Ecto neural progenitor cell (in vitro differentiated cells): Measurements from ENCODE around the gene GPAT3.
"Not testable (repeated sequence)": the region's sequence is repeated elsewhere in the genome, so short reads cannot be mapped to it uniquely, and the experiment has no call there.

ENCODE experiments used
- DNase-seq: peaks from one replicate; pipeline ENCODE4 v3.0.0-alpha.2; 2018; ENCODE audit warnings: low spot score

The GPAT3 gene

DNA sequence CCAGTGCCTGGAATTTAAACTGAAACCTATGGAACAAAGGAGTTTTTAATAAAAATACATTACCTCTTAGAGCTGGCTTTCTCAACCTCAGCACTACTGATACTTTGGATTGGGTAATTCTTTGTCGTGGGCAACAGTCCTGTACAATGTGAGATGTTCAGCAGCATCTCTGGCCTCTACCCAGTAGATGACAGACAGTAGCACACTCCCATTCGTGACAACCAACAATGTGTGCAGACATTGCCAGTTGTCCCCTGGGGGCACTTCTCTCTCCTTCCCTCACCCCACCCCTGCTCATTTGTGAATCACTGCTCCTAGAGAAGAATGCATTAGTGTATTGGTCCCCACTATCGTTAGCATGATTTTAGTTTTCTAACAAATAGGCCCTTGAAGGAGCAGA is 16.2 kb downstream of the GPAT3 start:
- no peak for DNase-seq

GRCh38 chr4:83552924-83553323 is 17.0 kb downstream of the GPAT3 start:
- DNase-seq, result no peak

GRCh38 chr4:83556006-83556707 is 20.2 kb downstream of the GPAT3 start:
- DNase-seq, result no peak

DNA sequence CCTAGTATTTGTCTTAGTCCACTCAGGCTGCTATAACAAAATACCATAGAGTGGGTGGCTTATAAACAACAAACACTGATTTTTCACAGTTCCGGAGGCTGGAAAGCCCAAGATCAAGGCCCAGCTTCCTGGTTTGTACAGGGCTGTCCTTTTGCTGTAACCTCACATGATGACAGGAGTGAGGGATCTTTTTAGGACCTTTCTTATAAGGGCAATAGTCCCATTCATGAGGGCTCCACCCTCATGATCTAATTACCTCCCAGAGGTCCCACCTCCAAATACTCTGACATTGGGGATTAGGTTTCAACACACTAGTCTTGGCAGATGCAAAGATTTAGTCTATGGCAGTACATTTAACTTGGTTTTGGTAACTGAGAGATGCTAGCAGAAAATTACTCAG is 20.9 kb downstream of the GPAT3 start:
- DNase-seq, result no peak

- DNase-seq, result no peak
Observed at GRCh38 chr4:83558059-83558653, 22.2 kb downstream of the GPAT3 start.

- DNase-seq, result no peak
Observed at GRCh38 chr4:83558680-83559079, 22.8 kb downstream of the GPAT3 start.

DNA sequence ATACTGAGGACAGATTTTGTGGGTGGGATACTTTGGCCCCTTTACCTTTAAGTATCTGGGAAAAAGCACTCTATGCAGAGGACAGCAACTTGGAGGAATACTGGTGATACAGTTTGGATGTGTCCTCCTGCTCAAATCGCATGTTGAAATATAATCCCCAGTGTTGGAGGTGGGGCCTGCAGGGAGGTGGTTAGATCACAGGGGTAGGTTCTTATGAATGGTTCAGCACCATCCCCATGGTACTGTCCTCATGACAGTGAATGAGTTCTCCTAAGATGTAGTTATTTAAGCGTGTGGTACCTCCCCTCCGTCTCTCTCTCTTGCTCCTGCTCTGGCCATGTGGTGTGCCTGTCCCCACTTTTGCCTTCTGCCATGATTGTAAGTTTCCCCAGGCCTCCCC is 24.6 kb downstream of the GPAT3 start:
- DNase-seq, result no peak

GRCh38 chr4:83561381-83561780 is 25.5 kb downstream of the GPAT3 start:
- no peak for DNase-seq

GRCh38 chr4:83563998-83564397 is 28.1 kb downstream of the GPAT3 start:
- DNase-seq, result no peak

- DNase-seq, result no peak
Observed at GRCh38 chr4:83568062-83568461, 32.2 kb downstream of the GPAT3 start.

DNA sequence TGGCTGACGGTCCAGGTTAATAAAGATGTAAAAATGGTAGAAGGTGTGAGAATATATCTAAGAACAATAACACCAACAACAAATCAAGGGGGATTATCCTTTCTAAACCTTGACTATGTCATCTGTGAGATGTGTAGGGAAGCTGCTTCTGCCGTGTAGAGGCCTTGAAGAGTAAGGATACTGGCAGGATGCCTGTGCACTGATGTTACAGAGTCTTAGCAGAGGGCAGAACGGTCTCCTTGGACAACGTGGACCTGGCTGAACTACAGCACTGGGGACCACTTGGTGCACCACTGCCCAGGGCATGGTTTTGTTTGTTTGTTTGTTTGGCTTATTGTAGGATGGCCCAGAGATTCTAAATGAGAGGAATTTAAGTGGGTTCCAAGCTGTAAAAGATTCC is 33.5 kb downstream of the GPAT3 start:
- no peak for DNase-seq

DNA sequence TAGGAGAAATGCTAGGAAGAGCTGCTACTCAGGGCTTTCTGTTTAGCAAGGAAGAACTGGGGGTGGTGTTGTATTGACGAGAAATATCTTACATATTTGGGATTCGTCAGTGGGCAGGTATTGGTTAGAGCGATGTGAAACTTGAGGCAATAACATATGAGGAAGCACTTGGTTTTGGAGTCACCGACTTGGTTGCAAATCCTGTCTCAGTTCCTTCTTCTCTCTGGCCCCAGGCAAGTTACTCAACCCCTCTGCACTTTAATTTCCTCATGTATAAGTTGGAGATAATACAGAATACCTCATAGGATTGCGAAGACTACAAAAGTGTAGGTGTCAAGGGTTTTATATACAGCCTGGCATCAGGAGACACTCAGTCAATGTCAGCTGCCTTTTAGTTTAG is 34.1 kb downstream of the GPAT3 start:
- no peak for DNase-seq

GRCh38 chr4:83572848-83573247 is 36.9 kb downstream of the GPAT3 start:
- DNase-seq, result no peak

GRCh38 chr4:83574247-83574646 is 38.3 kb downstream of the GPAT3 start:
- DNase-seq, result no peak

GRCh38 chr4:83576237-83576636 is 40.3 kb downstream of the GPAT3 start:
- DNase-seq, result not testable (repeated sequence)

- no peak for DNase-seq
Observed at GRCh38 chr4:83581411-83582288, 45.7 kb downstream of the GPAT3 start.

DNA sequence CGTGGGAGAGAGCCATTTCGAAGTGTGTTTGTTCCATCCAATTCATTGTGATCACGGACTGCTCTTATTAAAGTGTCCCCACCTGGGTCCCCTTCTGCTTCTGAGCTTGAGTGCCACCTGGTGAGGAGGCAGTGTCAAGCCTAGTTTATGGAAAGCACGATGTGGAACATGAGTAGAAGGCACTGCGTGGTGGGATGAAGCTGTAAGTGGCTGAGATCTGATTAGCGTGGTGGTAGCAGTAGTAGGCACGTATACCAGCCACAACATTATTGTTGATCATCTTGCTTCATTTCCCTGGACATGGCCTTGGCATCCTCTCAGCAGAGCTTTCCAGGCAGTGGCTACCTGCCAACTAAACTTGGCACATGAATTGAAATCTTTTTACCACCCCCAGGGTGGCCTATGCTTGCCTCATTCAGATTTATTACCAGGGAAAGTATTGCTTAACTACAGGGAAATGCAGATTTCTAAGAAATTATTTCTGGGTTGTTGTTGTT is 46.4 kb downstream of the GPAT3 start:
- DNase-seq, result no peak

- no peak for DNase-seq
Observed at GRCh38 chr4:83585982-83586508, 50.1 kb downstream of the GPAT3 start.

DNA sequence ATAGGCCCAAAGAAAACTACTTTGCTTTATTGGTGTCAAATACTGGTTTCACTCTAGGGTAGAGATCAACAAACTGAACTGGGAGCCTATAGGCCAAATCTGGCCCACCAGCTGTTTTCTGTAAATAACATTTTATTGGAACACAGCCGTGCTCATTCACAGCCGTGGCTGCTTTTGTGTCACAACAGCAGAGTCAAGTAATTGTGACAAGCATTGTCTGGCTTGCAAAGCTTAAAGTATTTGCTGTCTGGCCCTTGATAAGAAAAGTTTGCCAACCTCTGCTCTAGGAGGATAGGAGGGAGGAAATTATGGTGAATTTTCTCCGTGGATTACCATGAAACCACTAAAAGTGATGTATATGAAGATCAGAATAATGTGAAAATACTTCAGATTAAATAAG is 53.4 kb downstream of the GPAT3 start:
- no peak for DNase-seq

DNA sequence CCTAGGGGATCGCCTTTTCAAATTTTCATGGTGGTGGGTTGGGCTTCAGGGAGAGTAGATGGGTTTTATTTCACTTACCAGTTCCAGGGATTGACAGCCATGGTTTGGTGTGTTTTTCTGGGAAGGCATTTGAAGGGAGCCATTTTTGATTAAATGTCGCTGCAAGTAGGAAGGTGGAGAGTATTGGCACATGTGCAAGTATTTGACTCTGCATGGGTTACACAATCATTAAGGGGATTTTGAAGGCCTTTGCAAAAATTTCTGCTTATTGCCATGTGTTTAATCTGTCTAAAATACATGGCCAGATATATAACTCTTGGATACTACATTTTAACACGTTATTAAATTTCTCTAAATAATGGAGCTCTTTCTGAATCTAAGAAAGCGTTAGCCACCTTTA is 55.1 kb downstream of the GPAT3 start:
- no peak for DNase-seq

DNA sequence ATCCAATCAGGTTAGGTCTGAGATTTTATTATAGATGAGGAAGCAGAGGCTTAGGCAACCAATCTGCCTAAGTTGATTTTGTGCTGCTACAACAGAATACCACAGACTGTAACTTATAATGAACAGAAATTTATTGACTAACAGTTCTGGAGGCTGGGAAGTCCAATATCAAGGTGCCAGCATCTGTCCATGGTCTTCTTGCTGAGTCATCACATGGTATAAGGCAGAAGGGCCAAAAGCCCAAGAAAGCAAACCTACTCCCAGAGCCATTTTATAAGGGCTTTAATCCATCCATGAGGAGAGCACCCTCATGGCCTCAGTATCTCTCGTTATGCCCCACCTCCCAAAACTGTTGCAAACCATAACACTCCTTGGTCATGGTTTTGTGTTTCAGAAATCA is 55.8 kb downstream of the GPAT3 start:
- DNase-seq, result no peak

- no peak for DNase-seq
Observed at GRCh38 chr4:83599183-83599582, 63.3 kb downstream of the GPAT3 start.

DNA sequence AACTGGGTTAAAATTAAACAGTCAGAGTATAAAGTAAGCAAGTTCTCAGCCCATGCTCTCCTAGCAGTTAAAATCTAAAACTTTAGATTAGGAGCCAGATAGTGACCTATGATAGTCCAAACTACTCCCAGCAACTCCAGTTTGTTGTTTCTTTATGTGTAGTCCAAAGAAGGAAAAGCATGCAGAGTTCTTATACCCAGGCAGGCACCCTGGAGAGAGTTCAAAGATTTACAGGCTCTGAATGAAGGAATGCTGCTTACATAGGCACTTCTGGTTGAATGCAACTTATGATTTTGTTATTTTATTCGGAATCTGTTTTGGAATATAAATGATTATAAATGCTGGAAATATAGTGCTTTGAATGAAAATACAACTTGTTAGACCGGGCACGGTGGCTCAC is 67.2 kb downstream of the GPAT3 start:
- DNase-seq, result no peak
